Amniotic epithelial cell (primary cell): ENCODE measurements around the gene GRID1.

Source experiments
- DNase-seq: peaks from one replicate; pipeline ENCODE4 v3.0.0-alpha.2; 2010; ENCODE audit warnings: low read depth

Gene GRID1

GRCh38 chr10:86139066-86139657 is 227.4 kb downstream of the GRID1 start:
- no peak for DNase-seq

- no peak for DNase-seq
Measured at GRCh38 chr10:86138551-86139065, 228.0 kb downstream of the GRID1 start.

GRCh38 chr10:86137561-86137960 is 229.0 kb downstream of the GRID1 start:
- no peak for DNase-seq

GRCh38 chr10:86136934-86137333 is 229.7 kb downstream of the GRID1 start:
- DNase-seq: no peak

GRCh38 chr10:86135191-86135590 is 231.4 kb downstream of the GRID1 start:
- no peak for DNase-seq

GRCh38 chr10:86130737-86131475 is 235.7 kb downstream of the GRID1 start:
- DNase-seq: no peak

- no peak for DNase-seq
Measured at GRCh38 chr10:86130041-86130440, 236.6 kb downstream of the GRID1 start.

GRCh38 chr10:86128360-86128759 is 238.2 kb downstream of the GRID1 start:
- no peak for DNase-seq

GRCh38 chr10:86127274-86127819 is 239.2 kb downstream of the GRID1 start:
- DNase-seq: no peak

GRCh38 chr10:86124734-86125133 is 241.9 kb downstream of the GRID1 start:
- DNase-seq: no peak

GRCh38 chr10:86123715-86124114 is 242.9 kb downstream of the GRID1 start:
- DNase-seq: no peak

- no peak for DNase-seq
Measured at GRCh38 chr10:86123304-86123703, 243.3 kb downstream of the GRID1 start.

GRCh38 chr10:86122646-86123045 is 243.9 kb downstream of the GRID1 start:
- DNase-seq: no peak

GRCh38 chr10:86121200-86121599 is 245.4 kb downstream of the GRID1 start:
- no peak for DNase-seq

GRCh38 chr10:86117051-86117450 is 249.5 kb downstream of the GRID1 start:
- DNase-seq: no peak

- no peak for DNase-seq
Measured at GRCh38 chr10:86113983-86114382, 252.6 kb downstream of the GRID1 start.

- no peak for DNase-seq
Measured at GRCh38 chr10:86113501-86113900, 253.1 kb downstream of the GRID1 start.

GRCh38 chr10:86113044-86113443 is 253.6 kb downstream of the GRID1 start:
- DNase-seq: no peak

GRCh38 chr10:86111902-86112545 is 254.6 kb downstream of the GRID1 start:
- DNase-seq: no peak

GRCh38 chr10:86110156-86110786 is 256.3 kb downstream of the GRID1 start:
- DNase-seq: no peak

- DNase-seq: no peak
Measured at GRCh38 chr10:86109421-86109820, 257.2 kb downstream of the GRID1 start.

GRCh38 chr10:86108696-86109095 is 257.9 kb downstream of the GRID1 start:
- DNase-seq: no peak
